Erythroblast (primary cell): ENCODE data around the gene ZNF101.

Source experiments
- GATA1 ChIP-seq: IDR thresholded peaks from 2 replicates; pipeline ENCODE4 v1.6.1; 2011; ENCODE audit warnings: low read depth, mild to moderate bottlenecking, control low read depth, low read length, moderate library complexity
- POLR2A ChIP-seq: IDR thresholded peaks from 2 replicates; pipeline ENCODE4 v1.6.1; 2011; ENCODE audit warnings: mild to moderate bottlenecking, low read length

- TF ChIP-seq POLR2A, result no peak
- TF ChIP-seq GATA1, result no peak
Measured at GRCh38 chr19:19627621-19628500, 40.8 kb upstream of the ZNF101 start, which contains the start of gene LPAR2.
